ENCODE measurements around the gene TMPRSS9.
"Not testable (repeated sequence)": the region's sequence is repeated elsewhere in the genome, so short reads cannot be mapped to it uniquely, and the experiment has no call there.

TMPRSS9 gene

GRCh38 chr19:2394054-2394441, 34.0 kb downstream of the TMPRSS9 start:
- DNase-seq (ENCODE audit: low spot score) = no peak

- DNase-seq (ENCODE audit: low spot score) = peak; percentile 32
Measured at GRCh38 chr19:2394442-2395292, 34.6 kb downstream of the TMPRSS9 start.

- not testable (repeated sequence) for DNase-seq (ENCODE audit: low spot score)
Measured at GRCh38 chr19:2395293-2395829, 35.3 kb downstream of the TMPRSS9 start.

GRCh38 chr19:2397173-2397572, 37.1 kb downstream of the TMPRSS9 start:
- DNase-seq (ENCODE audit: low spot score) = not testable (repeated sequence)

GRCh38 chr19:2398735-2399305, 38.8 kb downstream of the TMPRSS9 start:
- DNase-seq (ENCODE audit: low spot score) = no peak

GRCh38 chr19:2399582-2399981, 39.5 kb downstream of the TMPRSS9 start:
- DNase-seq (ENCODE audit: low spot score) = no peak

GRCh38 chr19:2408247-2408646, 48.2 kb downstream of the TMPRSS9 start:
- no peak for DNase-seq (ENCODE audit: low spot score)

GRCh38 chr19:2409352-2409912, 49.4 kb downstream of the TMPRSS9 start:
- no peak for DNase-seq (ENCODE audit: low spot score)

GRCh38 chr19:2410023-2410422, 50.0 kb downstream of the TMPRSS9 start:
- DNase-seq (ENCODE audit: low spot score) = no peak

GRCh38 chr19:2411709-2412108, 51.6 kb downstream of the TMPRSS9 start:
- DNase-seq (ENCODE audit: low spot score) = no peak

GRCh38 chr19:2412449-2412848, 52.4 kb downstream of the TMPRSS9 start:
- no peak for DNase-seq (ENCODE audit: low spot score)

- no peak for DNase-seq (ENCODE audit: low spot score)
Measured at GRCh38 chr19:2413159-2413558, 53.1 kb downstream of the TMPRSS9 start.

- no peak for DNase-seq (ENCODE audit: low spot score)
Measured at GRCh38 chr19:2413629-2414028, 53.6 kb downstream of the TMPRSS9 start.

- DNase-seq (ENCODE audit: low spot score) = no peak
Measured at GRCh38 chr19:2415281-2415972, 55.4 kb downstream of the TMPRSS9 start.

GRCh38 chr19:2415973-2416319, 55.9 kb downstream of the TMPRSS9 start:
- no peak for DNase-seq (ENCODE audit: low spot score)

- no peak for DNase-seq (ENCODE audit: low spot score)
Measured at GRCh38 chr19:2416321-2417097, 56.4 kb downstream of the TMPRSS9 start.

- DNase-seq (ENCODE audit: low spot score) = not testable (repeated sequence)
Measured at GRCh38 chr19:2417436-2417835, 57.4 kb downstream of the TMPRSS9 start.

- no peak for DNase-seq (ENCODE audit: low spot score)
Measured at GRCh38 chr19:2417881-2418406, 57.9 kb downstream of the TMPRSS9 start.

GRCh38 chr19:2419754-2420153, 59.7 kb downstream of the TMPRSS9 start:
- no peak for DNase-seq (ENCODE audit: low spot score)

- DNase-seq (ENCODE audit: low spot score) = no peak
Measured at GRCh38 chr19:2420490-2420889, 60.4 kb downstream of the TMPRSS9 start.

GRCh38 chr19:2421581-2422306, 61.7 kb downstream of the TMPRSS9 start:
- no peak for DNase-seq (ENCODE audit: low spot score)

Measured in SW480 (cell line).